Gastrocnemius medialis (tissue), 4 donors: ENCODE measurements around the gene ATP9A.

Experiments
- POLR2A ChIP-seq, 2 donors: fragments of 450-650 bp; IDR thresholded peaks; one replicate each; pipeline ENCODE4 v1.6.1; 2017; ENCODE audit warnings: antibody characterized with exemption in 2 of 2, mild to moderate bottlenecking in 2 of 2, moderate library complexity in 2 of 2
- TF ChIP-seq, protein P1 (sequence below), 5 experiments: fragments of 450-650 bp in 3 of 5; fragments of 200-600 bp in 2 of 5; sonication (generic) in 2 of 5; IDR thresholded peaks in 4 of 5; conservative IDR thresholded peaks in 1 of 5; 1 replicate in 4 of 5; 2 replicates in 1 of 5; pipeline ENCODE4 v1.5.1; 2016 to 2019; ENCODE audit warnings: antibody characterized with exemption in 5 of 5, mild to moderate bottlenecking in 3 of 5, moderate library complexity in 3 of 5

- TF ChIP-seq, protein P1, sequence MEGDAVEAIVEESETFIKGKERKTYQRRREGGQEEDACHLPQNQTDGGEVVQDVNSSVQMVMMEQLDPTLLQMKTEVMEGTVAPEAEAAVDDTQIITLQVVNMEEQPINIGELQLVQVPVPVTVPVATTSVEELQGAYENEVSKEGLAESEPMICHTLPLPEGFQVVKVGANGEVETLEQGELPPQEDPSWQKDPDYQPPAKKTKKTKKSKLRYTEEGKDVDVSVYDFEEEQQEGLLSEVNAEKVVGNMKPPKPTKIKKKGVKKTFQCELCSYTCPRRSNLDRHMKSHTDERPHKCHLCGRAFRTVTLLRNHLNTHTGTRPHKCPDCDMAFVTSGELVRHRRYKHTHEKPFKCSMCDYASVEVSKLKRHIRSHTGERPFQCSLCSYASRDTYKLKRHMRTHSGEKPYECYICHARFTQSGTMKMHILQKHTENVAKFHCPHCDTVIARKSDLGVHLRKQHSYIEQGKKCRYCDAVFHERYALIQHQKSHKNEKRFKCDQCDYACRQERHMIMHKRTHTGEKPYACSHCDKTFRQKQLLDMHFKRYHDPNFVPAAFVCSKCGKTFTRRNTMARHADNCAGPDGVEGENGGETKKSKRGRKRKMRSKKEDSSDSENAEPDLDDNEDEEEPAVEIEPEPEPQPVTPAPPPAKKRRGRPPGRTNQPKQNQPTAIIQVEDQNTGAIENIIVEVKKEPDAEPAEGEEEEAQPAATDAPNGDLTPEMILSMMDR (IDR thresholded peaks at IDR 0.05 in 4 of 5, conservative IDR thresholded peaks at IDR 0.05 in 1 of 5), result no peak
- no peak for TF ChIP-seq POLR2A (IDR thresholded peaks at IDR 0.05)
Observed at GRCh38 chr20:51610761-51611624, 157.2 kb downstream of the ATP9A start.
